Muscle of arm (tissue), 14 donors: ENCODE results near the gene LYSET. TPM values are rescaled to one million over a fixed set of nuclear protein-coding genes. Genes with fewer than 3 reads are reported as not detected.
"Not testable (repeated sequence)": the region's sequence is repeated elsewhere in the genome, so short reads cannot be mapped to it uniquely, and the experiment has no call there.

Source experiments
- DNase-seq: peaks from one replicate; pipeline ENCODE4 v3.0.0-alpha.2; 2013
- long read RNA-seq, 11 donors: transcript quantifications; one replicate each; lab custom pipeline, GENCODE V29; 2026
- polyA plus RNA-seq, 12 donors: library from polyadenylated mRNA; unstranded; fragments of 120-200 nt; gene quantifications; one replicate each; pipeline ENCODE4 v1.2.1, GENCODE V29; 2013; ENCODE audit not compliant: insufficient read length in 12 of 12

The LYSET gene, protein sequence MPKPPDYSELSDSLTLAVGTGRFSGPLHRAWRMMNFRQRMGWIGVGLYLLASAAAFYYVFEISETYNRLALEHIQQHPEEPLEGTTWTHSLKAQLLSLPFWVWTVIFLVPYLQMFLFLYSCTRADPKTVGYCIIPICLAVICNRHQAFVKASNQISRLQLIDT
- 10 to 100 TPM in 11 of 12 donors, not detected in 1; 12.2 to 18.5 (median 16.9) TPM for polyA plus RNA-seq
- long read RNA-seq, donor 1, transcript TMEM251-201 (2 exons, 909 nt) = major isoform, 24 of 33 reads
- long read RNA-seq, donor 1, partial matches to known transcripts = 6 of 33 reads
- long read RNA-seq, donor 1, other reads (novel, unspliced or antisense) = 0 of 33 reads
- long read RNA-seq, donor 2, transcript TMEM251-201 (2 exons, 909 nt) = major isoform, 6 of 15 reads
- long read RNA-seq, donor 2, partial matches to known transcripts = 5 of 15 reads
- long read RNA-seq, donor 2, other reads (novel, unspliced or antisense) = 0 of 15 reads
- long read RNA-seq, donor 3, partial matches to known transcripts = 0 of 3 reads
- long read RNA-seq, donor 3, other reads (novel, unspliced or antisense) = 0 of 3 reads
- long read RNA-seq, donor 4, transcript TMEM251-201 (2 exons, 909 nt) = major isoform, 5 of 6 reads
- long read RNA-seq, donor 4, partial matches to known transcripts = 0 of 6 reads
- long read RNA-seq, donor 4, other reads (novel, unspliced or antisense) = 0 of 6 reads
- long read RNA-seq, donor 5, transcript TMEM251-202 (2 exons, 1,303 nt) = minor isoform, 5 of 21 reads
- long read RNA-seq, donor 5, transcript TMEM251-201 (2 exons, 909 nt) = major isoform, 16 of 21 reads
- long read RNA-seq, donor 5, partial matches to known transcripts = 0 of 21 reads
- long read RNA-seq, donor 5, other reads (novel, unspliced or antisense) = 0 of 21 reads
- long read RNA-seq, donor 6, partial matches to known transcripts = 0 of 2 reads
- long read RNA-seq, donor 6, other reads (novel, unspliced or antisense) = 0 of 2 reads
- long read RNA-seq, donor 7, partial matches to known transcripts = 0 of 5 reads
- long read RNA-seq, donor 7, other reads (novel, unspliced or antisense) = 0 of 5 reads
- long read RNA-seq, donor 8, transcript TMEM251-201 (2 exons, 909 nt) = major isoform, 13 of 17 reads
- long read RNA-seq, donor 8, partial matches to known transcripts = 0 of 17 reads
- long read RNA-seq, donor 8, other reads (novel, unspliced or antisense) = 0 of 17 reads
- long read RNA-seq, donor 9, transcript TMEM251-201 (2 exons, 909 nt) = major isoform, 8 of 9 reads
- long read RNA-seq, donor 9, partial matches to known transcripts = 0 of 9 reads
- long read RNA-seq, donor 9, other reads (novel, unspliced or antisense) = 0 of 9 reads
- long read RNA-seq, donor 10, transcript TMEM251-201 (2 exons, 909 nt) = major isoform, 8 of 10 reads
- long read RNA-seq, donor 10, partial matches to known transcripts = 0 of 10 reads
- long read RNA-seq, donor 10, other reads (novel, unspliced or antisense) = 0 of 10 reads
- long read RNA-seq, donor 11, transcript TMEM251-201 (2 exons, 909 nt) = major isoform, 9 of 11 reads
- long read RNA-seq, donor 11, partial matches to known transcripts = 0 of 11 reads
- long read RNA-seq, donor 11, other reads (novel, unspliced or antisense) = 0 of 11 reads

DNA sequence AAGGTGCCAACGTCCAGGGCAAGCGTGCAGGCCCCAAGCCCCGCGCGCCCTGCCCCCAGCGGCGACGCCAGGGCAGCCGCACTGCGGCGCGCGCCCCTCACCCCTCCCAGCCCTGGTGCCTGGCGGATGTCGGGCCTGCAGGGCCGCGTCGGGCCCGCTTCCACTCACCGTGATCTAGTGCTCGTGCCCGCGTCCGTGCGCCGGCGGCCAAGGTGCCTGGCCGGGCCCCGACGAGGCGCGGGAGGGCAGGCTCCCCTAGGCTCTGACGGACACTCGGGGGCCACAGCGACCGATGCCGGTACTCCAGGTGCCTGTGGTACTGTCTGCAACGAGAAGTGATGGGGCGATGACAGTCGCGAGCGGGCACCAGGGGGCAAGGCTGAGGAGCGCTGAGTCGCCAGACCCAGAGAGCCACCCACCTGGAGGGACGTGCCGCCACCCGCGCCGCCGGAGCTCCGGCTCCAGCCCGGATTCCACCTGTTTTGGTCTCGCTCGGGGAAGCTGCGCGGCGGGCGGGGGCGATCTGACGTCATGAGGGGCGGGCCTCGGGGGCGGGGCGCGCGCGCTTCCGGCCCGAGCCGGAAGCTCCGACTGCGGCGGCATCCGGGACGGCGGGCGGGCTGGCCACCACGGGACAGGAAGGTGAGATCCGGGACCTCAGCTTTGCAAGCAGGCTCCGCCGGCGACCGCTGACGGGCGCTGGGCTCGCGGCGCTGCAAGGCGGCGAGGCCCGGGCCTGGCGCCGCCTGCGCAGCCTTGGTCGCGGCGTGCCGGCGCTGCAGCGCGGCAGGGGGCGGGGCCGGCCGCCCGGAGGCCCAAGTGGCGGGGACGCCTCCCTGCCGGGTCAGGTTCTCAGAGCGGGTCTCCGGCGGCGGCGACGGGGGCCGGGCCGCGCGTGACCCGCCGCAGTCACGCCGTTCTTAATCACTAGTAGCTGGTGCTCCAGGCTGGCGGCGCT is at the start of gene LYSET, which contains the start of gene MOAP1:
TSS of gene LYSET (plus strand) at position 927 of the 958 bp plus-strand sequence. CDS start 89 bp downstream, outside the sequence.
TSS of gene MOAP1 (minus strand) at position 507 of the 958 bp plus-strand sequence. CDS start 655 bp downstream, outside the sequence.
- DNase-seq = peak; percentile 80

DNA sequence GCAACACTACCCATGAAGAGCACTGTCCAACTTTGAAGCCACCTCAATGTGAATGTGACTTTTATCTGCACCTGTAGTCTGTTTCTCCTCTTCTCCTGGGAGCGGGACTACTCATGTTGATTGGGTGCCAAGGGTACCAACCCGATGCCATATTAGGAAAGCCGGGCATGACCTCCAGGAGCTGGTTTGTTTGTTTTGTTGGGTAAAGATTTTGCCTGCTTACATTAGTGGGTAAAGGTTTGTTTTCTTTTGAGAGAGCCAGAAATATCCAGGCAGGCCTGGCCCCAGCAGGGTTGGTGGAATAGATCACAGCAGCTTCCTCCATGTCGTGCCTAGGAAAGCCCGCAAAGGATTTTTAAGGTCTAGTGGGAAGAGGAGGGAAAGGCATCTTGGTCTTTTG is 49.7 kb upstream of the LYSET start:
- no peak for DNase-seq

DNA sequence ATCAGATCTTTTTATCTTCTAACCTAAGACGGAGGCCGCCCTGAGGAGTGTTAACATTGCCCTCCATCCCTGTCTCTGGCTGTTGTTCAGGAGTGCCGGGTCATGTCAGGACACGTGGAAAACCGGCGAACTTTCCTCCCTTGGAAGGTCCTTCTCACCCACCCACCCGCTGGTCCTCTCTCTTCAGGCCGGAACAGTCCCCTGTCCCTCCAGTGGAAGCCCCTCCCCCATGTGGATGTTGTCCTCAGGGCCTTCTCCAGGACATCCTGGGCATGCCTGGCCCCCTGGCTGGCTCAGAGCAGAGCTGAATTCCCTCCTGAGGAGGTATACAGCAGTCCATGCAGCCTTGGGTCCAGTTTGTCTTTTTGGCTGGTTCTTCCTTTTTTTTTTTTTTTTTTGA is 49.1 kb upstream of the LYSET start:
- no peak for DNase-seq

DNA sequence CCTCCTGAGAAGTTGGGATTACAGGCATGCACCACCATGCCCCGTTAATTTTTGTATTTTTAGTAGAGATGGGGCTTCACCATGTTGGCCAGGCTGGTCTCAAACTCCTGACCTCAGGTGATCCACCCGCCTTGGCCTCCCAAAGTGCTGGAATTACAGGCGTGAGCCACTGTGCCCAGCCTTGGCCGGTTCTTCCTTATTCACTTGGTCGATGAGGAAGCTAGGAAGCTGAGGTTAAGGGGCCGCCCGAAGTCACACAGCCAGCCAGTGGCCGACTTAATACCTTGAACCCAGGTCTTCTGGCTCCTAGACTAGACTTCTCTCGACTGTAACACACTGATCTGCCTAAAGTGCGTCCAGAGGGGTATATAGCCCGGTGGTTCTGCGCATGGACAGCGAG is 48.6 kb upstream of the LYSET start:
- DNase-seq = not testable (repeated sequence)

DNA sequence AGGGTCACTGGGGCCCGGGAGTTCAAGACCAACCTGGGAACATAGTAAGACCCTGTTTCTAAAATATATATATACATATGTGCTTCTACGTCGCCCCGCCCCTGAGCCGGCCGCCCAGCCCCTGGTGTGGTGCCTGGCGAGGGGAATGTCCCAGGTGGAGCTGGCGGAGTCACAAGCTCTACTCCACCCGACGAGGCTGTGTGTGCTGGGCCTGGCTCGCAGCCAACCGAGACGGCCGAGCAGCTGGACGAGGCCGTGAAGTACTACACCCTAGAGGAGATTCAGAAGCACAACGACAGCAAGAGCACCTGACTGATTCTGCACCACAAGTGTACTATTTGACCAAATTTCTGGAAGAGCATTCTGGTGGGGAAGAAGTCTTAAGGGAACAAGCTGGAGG is 47.3 kb upstream of the LYSET start:
- no peak for DNase-seq

DNA sequence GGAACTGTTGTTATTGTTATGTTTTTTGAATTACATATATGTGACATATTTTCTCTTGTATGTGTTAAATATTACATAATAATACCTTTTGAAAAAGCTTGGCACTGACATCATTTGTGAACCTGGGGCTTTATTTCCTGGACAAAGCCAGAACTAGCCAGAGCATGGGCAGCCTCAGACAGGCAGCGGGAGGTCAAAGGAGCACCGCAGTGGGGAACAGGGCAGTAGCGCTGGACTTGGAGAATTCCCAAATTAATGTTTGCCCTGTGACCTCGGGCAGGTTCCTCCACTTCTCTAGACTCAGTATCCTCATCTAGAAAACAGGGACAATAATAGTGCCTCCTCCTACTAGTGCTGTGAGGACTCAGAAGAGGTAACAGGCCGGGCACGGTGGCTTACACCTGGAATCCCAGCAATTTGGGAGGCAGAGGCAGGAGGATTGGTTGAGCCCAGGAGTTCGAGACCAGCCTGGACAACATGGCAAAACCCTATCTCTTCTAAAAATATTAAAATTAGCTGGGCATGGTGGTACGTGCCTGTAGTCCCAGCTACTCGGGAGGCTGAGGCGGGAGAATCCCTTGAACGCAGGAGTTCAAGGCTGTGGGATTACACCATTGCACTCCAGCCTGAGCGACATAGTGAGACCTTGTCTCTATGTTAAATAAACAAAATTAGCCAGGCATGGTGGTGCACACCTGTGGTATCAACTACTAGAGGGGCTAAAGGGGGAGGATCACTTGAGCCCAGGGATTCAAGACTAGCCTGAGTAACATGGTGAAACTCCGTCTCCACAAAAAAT is 42.1 kb upstream of the LYSET start:
- DNase-seq = no peak

DNA sequence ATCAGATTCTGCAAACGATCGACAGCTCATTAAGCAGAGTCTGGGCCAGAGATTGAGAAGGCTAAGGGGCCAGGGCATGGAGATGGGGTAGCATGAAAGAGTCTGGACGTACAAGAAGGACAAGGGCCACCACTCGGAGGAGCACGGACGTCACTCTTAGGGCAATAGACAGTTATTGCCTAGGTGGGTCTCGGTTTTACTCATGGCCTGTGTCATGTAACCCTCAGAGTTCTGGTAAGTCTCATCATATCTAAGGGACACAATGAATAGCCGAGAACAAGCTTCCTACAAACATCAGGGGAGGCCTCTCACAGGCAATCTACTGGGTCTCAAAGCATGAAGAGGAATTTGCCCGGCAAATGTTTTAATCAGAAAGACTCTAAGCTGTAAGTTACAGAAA is 39.0 kb upstream of the LYSET start:
- no peak for DNase-seq

DNA sequence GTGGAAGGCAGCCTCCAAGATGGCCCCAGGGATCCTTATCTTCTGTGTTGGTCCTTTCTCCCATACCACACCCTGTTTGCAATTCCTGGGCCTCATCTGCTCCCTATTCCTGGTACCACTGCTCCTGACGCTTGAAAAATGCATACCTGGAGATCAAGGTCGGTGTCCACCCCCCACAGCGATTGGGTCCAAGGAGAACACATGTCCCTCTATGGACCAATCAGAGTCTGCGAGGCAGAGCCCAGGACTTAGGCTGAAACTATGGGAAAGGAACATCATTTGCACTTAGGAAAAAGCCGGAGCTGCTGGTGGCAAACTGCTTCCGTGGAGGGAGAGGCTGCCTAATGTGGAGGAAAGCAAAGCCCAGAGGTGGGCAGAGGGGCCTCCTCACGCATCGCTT is 36.1 kb upstream of the LYSET start:
- no peak for DNase-seq

DNA sequence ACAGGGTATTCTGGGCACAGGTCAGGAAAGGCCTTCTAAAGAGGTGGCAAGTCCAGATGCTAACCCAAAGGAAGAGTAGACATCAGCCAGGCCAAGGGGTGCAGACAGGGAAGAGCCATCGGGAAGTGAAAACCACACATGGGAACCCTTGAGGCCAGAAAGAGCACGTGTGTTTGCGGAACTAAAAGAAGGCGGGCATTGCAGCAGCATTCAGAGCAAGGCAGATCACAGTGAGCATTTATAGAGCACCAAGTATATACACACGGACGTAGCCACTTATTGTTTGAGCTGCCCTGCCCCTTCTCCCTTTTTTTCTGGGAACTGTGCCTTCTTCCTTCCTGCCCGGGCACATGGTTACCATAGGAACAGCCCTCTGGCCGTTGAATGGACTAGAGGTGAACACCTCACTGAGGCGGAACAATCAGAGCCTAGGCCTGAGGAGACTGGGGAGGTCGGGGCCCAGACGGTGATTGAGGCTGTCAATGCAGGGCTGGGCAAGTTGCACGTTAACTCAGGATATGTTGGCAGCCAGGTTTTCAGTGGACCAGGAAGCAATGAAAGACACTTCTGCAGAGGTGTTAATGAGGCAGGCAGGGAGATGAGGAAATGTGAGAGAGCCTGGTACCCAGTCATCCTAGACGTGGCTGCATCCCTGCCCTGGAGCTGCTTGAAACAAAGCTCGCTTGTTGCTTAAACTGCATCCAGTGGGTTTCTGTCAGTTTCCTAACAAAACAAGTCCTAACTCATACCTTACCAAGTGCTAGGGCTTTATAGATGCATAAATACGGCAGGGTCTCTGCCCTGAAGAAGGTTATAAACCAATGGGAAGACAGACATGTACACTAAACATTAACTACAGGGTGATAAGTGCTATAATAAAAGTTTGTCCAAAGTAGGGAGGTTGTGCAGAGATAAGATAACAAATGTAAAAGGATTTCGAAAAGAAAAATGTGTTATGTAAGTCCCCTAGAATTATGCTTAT is 34.6 kb upstream of the LYSET start:
- no peak for DNase-seq

DNA sequence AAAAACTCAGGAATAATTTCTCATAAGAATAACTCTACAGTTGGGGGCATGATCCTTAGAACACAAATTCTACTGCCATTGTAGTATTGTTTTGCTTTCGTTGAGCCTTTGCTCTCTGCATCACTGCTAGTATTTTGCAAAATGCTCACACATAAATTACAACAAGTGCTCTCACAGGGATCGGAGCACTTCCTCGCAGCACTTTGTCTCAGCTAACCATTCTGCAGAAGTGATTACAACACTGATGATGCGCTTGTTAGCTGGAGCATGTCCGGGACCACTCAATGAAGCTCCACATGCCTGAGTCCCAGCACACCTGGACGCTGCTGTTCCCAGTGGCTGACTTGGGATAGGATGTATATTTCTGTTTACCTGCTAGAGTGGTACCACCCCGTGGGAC is 32.0 kb upstream of the LYSET start:
- no peak for DNase-seq

DNA sequence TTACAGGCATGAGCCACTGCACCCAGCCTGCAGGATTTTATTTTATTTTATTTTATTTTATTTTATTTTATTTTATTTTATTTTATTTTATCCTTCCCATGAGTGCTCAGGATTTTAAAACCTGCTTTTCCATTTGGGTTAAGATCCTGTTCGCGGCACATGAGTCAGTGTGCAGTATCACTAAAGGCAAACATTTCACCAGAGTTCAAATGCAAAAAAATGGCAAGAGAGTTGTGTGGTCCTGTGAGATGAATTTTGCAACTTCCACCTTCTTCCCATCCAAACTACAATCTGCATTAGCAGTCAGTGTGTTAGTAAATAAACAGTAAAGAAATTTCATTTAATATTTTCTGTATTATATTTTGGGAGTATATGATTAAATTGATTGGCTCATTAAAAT is 29.4 kb upstream of the LYSET start:
- DNase-seq = no peak

DNA sequence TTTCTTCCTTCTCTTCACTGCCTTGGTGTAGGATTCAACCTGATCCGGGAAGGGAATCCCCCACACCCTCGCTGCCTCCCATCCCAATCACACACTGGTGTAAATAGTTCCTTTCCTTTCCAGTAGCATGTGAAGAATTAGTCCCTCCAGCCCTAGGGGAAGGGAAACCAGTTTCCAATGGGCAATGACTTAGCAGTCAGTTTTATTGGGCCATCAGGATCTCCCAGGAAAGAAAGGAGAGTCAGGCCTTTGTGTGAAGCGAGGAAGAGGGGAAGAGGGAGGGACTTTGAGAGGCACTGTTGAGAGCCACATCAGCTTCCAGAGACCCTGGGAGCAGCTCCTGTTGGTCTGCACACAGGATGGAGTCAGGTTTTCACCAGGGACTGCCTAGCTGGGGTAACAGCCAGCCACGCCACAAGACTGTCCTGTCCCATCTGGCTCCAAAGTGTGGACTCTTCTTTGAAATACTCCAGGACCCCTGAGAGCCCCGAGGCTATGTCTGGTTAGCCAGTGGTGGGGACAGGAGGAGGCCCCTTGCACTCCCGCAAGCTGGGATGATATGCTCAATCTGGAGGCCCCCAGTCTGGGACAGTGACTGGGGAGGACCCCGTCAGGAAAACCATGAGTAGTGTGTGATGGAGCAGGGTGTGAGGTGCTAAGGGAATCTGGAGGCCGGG is 28.3 kb upstream of the LYSET start:
- DNase-seq = no peak

DNA sequence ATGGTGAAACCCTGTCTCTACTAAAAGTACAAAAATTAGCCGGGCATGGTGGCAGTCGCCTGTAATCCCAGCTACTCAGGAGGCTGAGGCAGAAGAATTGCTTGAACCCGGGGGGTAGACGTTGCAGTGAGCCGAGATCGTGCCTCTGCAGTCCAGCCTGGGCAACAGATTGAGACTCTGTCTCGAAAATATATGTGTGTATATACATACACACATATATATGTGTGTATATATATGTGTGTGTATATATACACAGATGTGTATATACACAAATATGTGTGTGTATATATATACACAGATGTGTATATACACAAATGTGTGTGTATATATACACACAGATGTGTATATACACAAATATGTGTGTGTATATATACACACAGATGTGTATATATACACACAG is 26.8 kb upstream of the LYSET start:
- not testable (repeated sequence) for DNase-seq

DNA sequence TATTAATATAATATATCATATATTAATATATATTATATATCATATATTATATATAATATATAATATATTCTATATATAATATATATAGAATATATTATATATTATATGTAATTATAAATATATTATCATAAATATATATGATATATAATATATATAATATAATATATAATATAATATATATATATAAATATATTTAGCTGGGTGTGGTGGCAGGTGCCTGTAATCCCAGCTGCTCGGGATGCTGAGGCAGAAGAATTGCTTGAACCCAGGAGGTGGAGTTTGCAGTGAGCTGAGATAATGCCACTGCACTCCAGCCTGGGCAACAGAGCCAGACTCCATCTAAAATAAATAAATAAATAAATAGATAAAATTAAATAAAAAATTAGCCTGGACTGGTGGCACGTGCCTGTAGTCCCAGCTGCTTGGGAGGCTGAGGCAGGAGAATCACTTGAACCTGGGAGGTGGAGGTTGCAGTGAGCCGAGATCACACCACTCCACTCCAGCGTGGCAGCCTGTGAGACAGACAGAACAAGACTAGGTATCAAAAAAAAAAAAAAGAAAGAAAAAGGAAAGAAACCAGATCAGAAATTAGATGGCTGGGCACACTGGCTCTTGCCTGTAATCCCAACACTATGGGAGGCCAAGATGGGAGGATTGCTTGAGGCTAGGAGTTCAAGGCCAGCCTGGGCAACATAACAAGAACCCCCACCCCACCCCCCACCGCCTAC is 25.3 kb upstream of the LYSET start:
- not testable (repeated sequence) for DNase-seq

DNA sequence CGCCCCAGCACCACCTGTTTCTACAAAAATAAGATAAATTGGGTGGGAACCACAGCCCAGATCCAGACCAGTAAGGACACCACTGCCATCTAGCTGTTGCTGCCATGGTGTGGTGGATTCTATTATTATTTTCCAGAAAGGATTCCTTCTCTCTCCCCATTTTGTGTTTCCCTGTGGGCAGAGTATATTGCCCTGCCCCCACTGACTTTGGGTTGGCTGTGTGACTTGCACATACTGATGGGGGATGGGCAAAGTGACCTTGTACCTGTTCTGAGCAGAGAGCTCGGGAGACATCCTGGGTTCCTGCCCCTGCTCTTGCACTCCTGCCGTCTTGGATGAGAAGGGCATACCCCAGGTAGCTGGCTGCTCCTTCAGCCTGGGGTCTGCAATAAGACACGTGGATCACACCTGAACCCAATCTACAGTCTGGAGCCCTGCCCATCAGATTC is 24.7 kb upstream of the LYSET start:
- no peak for DNase-seq

DNA sequence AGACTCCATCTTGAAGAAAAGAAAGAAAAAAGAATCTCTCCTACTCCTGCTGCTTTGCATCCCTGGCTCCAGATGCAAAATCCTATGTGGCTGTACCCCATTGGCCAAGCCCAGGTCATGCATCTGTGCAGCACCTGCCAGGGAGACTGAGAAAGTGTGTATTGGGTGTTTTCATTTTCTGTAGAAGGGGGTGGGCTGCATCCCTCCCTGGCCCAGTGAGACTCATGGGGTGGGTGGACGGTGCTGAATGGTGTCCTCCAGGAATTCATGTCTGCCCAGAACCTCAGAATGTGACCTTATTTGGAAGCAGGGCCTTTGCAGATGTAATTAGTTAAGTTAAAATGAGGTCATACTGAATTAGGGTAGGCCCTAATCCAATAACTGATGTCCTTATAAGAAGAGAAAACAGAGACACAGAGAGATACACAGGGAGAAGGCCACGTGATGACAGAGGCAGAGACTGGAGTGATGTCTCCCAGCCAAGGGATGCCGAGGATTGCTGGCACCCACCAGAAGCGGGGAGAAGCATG is 23.6 kb upstream of the LYSET start:
- DNase-seq = no peak
